A673 (cell line): Measurements from ENCODE around the gene PSPN. TPM values are rescaled to one million over a fixed set of nuclear protein-coding genes. Genes with fewer than 3 reads are reported as not detected.

Source experiments
- BruUV-seq: library from RNA; stranded (reverse); fragments of 400-500 nt; replicated peaks from 2 replicates; lab custom pipeline; 2021; lab: Mats Ljungman, UMichigan
- CTCF ChIA-PET: fragments of 300-600 bp; sonication (Branson Sonifier 250); formaldehyde crosslinking; loops from one replicate; lab custom pipeline; 2022; ENCODE audit warnings: antibody characterized with exemption; lab: Charles Lee
- POLR2A ChIA-PET: fragments of 300-600 bp; sonication (Branson Sonifier 250); formaldehyde crosslinking; loops from one replicate; lab custom pipeline; 2022; ENCODE audit warnings: antibody characterized with exemption; ENCODE audit not compliant: low non-redundant PET; lab: Charles Lee
- DNase-seq: peaks from one replicate; pipeline ENCODE4 v3.0.0-alpha.2; 2015; ENCODE audit warnings: low spot score
- H3K27ac ChIP-seq: fragments of 200-600 bp; sonication (generic); 2 replicates; pipeline ENCODE4 v1.5.1; 2016; ENCODE audit warnings: mixed run types, low read depth, mild to moderate bottlenecking, mixed read lengths, antibody characterized with exemption, low read length; ENCODE audit not compliant: poor library complexity, severe bottlenecking
- H3K27me3 ChIP-seq: fragments of 200-600 bp; sonication (generic); replicated peaks from 2 replicates; pipeline ENCODE4 v1.6.1; 2017; ENCODE audit warnings: mixed run types, low read depth, mild to moderate bottlenecking, mixed read lengths, antibody characterized with exemption, low read length; ENCODE audit not compliant: insufficient read depth, poor library complexity
- H3K36me3 ChIP-seq: fragments of 200-600 bp; sonication (generic); 2 replicates; pipeline ENCODE4 v1.6.1; 2016; ENCODE audit warnings: mixed run types, mild to moderate bottlenecking, mixed read lengths, antibody characterized with exemption, low read length; ENCODE audit not compliant: insufficient read depth, poor library complexity, severe bottlenecking
- H3K4me1 ChIP-seq: fragments of 200-600 bp; sonication (generic); 2 replicates; pipeline ENCODE4 v1.6.1; 2017; ENCODE audit warnings: mixed run types, mild to moderate bottlenecking, mixed read lengths, antibody characterized with exemption, low read length; ENCODE audit not compliant: insufficient read depth, poor library complexity, severe bottlenecking
- H3K4me3 ChIP-seq: fragments of 200-600 bp; sonication (generic); 2 replicates; pipeline ENCODE4 v1.5.1; 2016; ENCODE audit warnings: low read depth, mixed run types, mild to moderate bottlenecking, mixed read lengths, low read length; ENCODE audit not compliant: poor library complexity, severe bottlenecking
- H3K9me3 ChIP-seq: fragments of 200-600 bp; sonication (generic); 2 replicates; pipeline ENCODE4 v1.6.1; 2016; ENCODE audit warnings: mixed run types, low read depth, mild to moderate bottlenecking, mixed read lengths, antibody characterized with exemption, low read length; ENCODE audit not compliant: poor library complexity, severe bottlenecking
- EZH2 ChIP-seq: fragments of 200-600 bp; sonication (generic); IDR thresholded peaks from 2 replicates; pipeline ENCODE4 v1.6.1; 2017; ENCODE audit warnings: borderline replicate concordance, low read depth, mild to moderate bottlenecking, mixed read lengths, antibody characterized with exemption, low read length; ENCODE audit not compliant: poor library complexity, severe bottlenecking
- intact Hi-C: fragments of 100-400 bp; cut with micrococcal nuclease; formaldehyde crosslinking; loops from one replicate; pipeline ENCODE4 v1.10.0; 2022; ENCODE audit not compliant: unreplicated experiment
- total RNA-seq: library from RNA; stranded (reverse); gene quantifications from 2 replicates; pipeline ENCODE4 v1.2.3, GENCODE V29; 2021
- TF ChIP-seq, protein P1 (sequence below): fragments of 300-800, 200-600 bp; sonication (generic); conservative IDR thresholded peaks from 2 replicates; pipeline ENCODE4 v1.5.1; 2017; ENCODE audit warnings: low read depth, mild to moderate bottlenecking, antibody characterized with exemption, low read length, moderate library complexity, mixed read lengths

PSPN gene
- total RNA-seq, 1 experiment from 2014 or later = 3.4 TPM

DNA sequence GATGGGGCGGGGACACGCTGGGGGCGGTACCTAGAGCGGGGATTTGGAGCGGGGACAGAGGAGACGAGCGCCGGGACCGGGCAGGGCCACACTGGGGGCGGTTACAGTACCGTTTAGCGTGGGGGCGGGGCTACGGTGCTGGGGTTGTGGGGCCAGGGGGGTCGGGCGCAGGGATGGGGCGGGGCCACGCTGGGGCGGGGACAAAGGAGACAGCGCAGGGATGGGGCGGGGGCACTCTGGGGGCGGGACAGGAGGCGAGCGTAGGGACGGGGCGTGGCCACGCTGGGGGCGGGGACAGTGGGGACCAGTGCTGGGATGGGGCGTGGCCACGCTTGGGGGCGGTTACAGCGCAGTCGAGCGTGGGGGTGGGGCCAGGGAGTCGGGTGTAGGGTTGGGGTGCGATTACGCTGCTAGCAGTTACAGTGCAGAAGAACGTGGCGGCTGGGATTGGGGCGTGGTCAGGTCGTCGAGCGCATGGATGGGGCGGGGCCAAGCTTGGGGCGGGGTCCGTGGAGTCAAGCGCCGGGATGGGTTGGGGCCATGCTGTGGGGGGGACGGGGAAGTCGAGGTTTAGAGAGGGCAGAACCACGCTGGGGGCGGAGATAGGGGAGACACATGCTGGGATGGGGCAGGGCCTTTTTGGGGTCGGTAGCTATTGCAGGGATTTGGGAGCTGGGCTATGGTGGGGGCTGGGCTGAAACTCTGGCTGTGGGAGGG lies 2.5 kb downstream of the PSPN start:
- ChIA-PET POLR2A (interaction anchor here (0.8 kb wide), 1 partner anchor 12 kb away, joined by 11 read pairs; the partner anchor contains the start of gene CLPP), CTCF (interaction anchor here (0.5 kb wide), 1 partner anchor 1065 kb away, joined by 4 read pairs; no protein-coding TSS in a partner anchor)
- Histone ChIP-seq H3K4me1 (peaks cover 12% of the 10 kb centered on the region), H3K27me3 (no peaks in the 10 kb centered on the region), H3K36me3 (peaks cover 8% of the 10 kb centered on the region), H3K9me3 (no peaks in the 10 kb centered on the region), H3K27ac (peak overlapping the region; percentile 99), H3K4me3 (peak overlapping the region; percentile 91)
- DNase-seq = peak; percentile 99
- BruUV-seq = no TSS peak
- TF ChIP-seq, protein P1, sequence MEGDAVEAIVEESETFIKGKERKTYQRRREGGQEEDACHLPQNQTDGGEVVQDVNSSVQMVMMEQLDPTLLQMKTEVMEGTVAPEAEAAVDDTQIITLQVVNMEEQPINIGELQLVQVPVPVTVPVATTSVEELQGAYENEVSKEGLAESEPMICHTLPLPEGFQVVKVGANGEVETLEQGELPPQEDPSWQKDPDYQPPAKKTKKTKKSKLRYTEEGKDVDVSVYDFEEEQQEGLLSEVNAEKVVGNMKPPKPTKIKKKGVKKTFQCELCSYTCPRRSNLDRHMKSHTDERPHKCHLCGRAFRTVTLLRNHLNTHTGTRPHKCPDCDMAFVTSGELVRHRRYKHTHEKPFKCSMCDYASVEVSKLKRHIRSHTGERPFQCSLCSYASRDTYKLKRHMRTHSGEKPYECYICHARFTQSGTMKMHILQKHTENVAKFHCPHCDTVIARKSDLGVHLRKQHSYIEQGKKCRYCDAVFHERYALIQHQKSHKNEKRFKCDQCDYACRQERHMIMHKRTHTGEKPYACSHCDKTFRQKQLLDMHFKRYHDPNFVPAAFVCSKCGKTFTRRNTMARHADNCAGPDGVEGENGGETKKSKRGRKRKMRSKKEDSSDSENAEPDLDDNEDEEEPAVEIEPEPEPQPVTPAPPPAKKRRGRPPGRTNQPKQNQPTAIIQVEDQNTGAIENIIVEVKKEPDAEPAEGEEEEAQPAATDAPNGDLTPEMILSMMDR = no peak
- TF ChIP-seq EZH2 = no peak
- intact Hi-C loops = loop anchor here (5.0 kb wide), 1 partner anchor 49 kb away; the partner anchor contains the start of gene KHSRP

DNA sequence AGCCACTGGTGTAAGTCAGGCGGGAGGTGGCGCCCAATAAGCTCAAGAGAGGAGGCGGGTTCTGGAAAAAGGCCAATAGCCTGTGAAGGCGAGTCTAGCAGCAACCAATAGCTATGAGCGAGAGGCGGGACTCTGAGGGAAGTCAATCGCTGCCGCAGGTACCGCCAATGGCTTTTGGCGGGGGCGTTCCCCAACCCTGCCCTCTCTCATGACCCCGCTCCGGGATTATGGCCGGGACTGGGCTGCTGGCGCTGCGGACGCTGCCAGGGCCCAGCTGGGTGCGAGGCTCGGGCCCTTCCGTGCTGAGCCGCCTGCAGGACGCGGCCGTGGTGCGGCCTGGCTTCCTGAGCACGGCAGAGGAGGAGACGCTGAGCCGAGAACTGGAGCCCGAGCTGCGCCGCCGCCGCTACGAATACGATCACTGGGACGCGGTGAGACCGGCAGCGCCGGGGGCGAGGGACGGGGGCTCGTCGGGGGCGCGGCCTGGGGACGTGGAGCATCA lies 3.1 kb downstream of the PSPN start, which contains the start of gene ALKBH7:
Gene ALKBH7 (plus strand): TSS at position 201 of the 502 bp plus-strand sequence. CDS start 27 bp downstream, at position 228.
- peak within 1 kb of the TSS; percentile 99 for H3K27ac ChIP-seq
- POLR2A ChIA-PET = interaction anchor here (0.8 kb wide), 1 partner anchor 12 kb away, joined by 11 read pairs; the partner anchor contains the start of gene CLPP
- CTCF ChIA-PET = interaction anchor here (0.5 kb wide), 1 partner anchor 1064 kb away, joined by 4 read pairs; no protein-coding TSS in a partner anchor
- DNase-seq = peak; percentile 100
- no TSS peak for BruUV-seq
- no peaks in the 10 kb centered on the region for H3K27me3 ChIP-seq
- no peaks in the 10 kb centered on the region for H3K9me3 ChIP-seq
- intact Hi-C loops = loop anchor here (5.0 kb wide), 1 partner anchor 50 kb away; the partner anchor contains the start of gene KHSRP
- peaks cover 14% of the 10 kb centered on the region for H3K36me3 ChIP-seq
- peaks cover 12% of the 10 kb centered on the region for H3K4me1 ChIP-seq
- TF ChIP-seq EZH2 = no peak
- TF ChIP-seq, protein P1 = no peak
- H3K4me3 ChIP-seq = peak within 1 kb of the TSS; percentile 91

DNA sequence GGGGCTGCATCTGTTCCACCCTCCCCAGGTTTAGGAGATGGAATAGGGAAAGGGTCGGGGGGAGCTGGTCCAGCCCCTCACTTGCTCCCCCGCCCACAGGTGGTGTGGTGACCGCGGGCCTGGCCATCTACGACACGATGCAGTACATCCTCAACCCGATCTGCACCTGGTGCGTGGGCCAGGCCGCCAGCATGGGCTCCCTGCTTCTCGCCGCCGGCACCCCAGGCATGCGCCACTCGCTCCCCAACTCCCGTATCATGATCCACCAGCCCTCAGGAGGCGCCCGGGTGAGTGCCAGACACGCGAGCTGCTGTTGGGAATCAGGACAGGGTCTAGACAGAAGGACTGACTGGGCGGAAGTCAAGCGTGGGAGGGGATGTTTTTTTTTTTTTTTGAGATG lies 11.4 kb downstream of the PSPN start:
- peaks cover 47% of the 10 kb centered on the region for H3K36me3 ChIP-seq
- CTCF ChIA-PET = no interaction called here

More for the DNA sequence above, 11.4 kb downstream of the PSPN start:
- intact Hi-C loops = no loop called here
- Histone ChIP-seq H3K9me3 (no peaks in the 10 kb centered on the region), H3K4me3 (no peak overlapping the region), H3K27ac (no peak overlapping the region), H3K27me3 (no peaks in the 10 kb centered on the region), H3K4me1 (no peaks in the 10 kb centered on the region)
- TF ChIP-seq EZH2 = no peak
- TF ChIP-seq, protein P1 = no peak
- no TSS peak for BruUV-seq
- DNase-seq = no peak
- POLR2A ChIA-PET = no interaction called here
